WTC11 (cell line): Measurements from ENCODE around the gene MAP7D3. TPM values are rescaled to one million over a fixed set of nuclear protein-coding genes. Genes with fewer than 3 reads are reported as not detected.

Experiments used
- ATAC-seq: fragments of 200-7000 bp; cut with Tn5 transposase; 2 replicates; pipeline ENCODE4 v1.10.0; 2021; ENCODE audit warnings: mild to moderate bottlenecking, moderate library complexity
- CTCF ChIA-PET: fragments of 300-600 bp; sonication (Branson Sonifier 250); formaldehyde crosslinking; loops from one replicate; lab custom pipeline; 2021; ENCODE audit warnings: antibody characterized with exemption; lab: Charles Lee
- POLR2A ChIA-PET: fragments of 350-600 bp; sonication (Branson Sonifier 250); formaldehyde crosslinking; loops from one replicate; lab custom pipeline; 2021; ENCODE audit warnings: antibody characterized with exemption; lab: Charles Lee
- DNase-seq: peaks from one replicate; pipeline ENCODE4 v3.0.0; 2021; ENCODE audit warnings: low spot score
- H3K27ac Mint-ChIP-seq: 2 replicates; pipeline ENCODE4 v1.8.0; 2021; ENCODE audit warnings: mixed read lengths
- H3K27me3 Mint-ChIP-seq: 2 replicates; pipeline ENCODE4 v1.8.0; 2021; ENCODE audit warnings: low read depth, mild to moderate bottlenecking, moderate library complexity, mixed read lengths
- H3K36me3 Mint-ChIP-seq: 2 replicates; pipeline ENCODE4 v1.8.0; 2021; ENCODE audit warnings: mixed read lengths
- H3K4me1 Mint-ChIP-seq: 2 replicates; pipeline ENCODE4 v1.8.0; 2022; ENCODE audit warnings: mixed read lengths
- H3K4me3 Mint-ChIP-seq: 2 replicates; pipeline ENCODE4 v1.8.0; 2021; ENCODE audit warnings: mild to moderate bottlenecking, moderate library complexity, mixed read lengths
- H3K9me3 Mint-ChIP-seq: 2 replicates; pipeline ENCODE4 v1.8.0; 2021; ENCODE audit warnings: mixed read lengths
- AR ChIP-seq: fragments of 250-450 bp; sonication (Bioruptor Pico); IDR thresholded peaks from 2 replicates; pipeline ENCODE4 v1.9.0; 2021; ENCODE audit warnings: mild to moderate bottlenecking
- ATF3 ChIP-seq: sonication (generic); formaldehyde crosslinking; conservative IDR thresholded peaks from 2 replicates; pipeline ENCODE4 v1.8.1; 2022; ENCODE audit warnings: mild to moderate bottlenecking, missing genetic modification reagents
- CREB1 ChIP-seq: sonication (generic); formaldehyde crosslinking; IDR thresholded peaks from 2 replicates; pipeline ENCODE4 v1.8.0; 2023; ENCODE audit warnings: mild to moderate bottlenecking, missing genetic modification reagents
- CREM ChIP-seq: sonication (generic); formaldehyde crosslinking; IDR thresholded peaks from 2 replicates; pipeline ENCODE4 v1.8.1; 2022; ENCODE audit warnings: mild to moderate bottlenecking, missing genetic modification reagents, moderate library complexity
- FOXJ3 ChIP-seq: sonication (generic); formaldehyde crosslinking; IDR thresholded peaks from 2 replicates; pipeline ENCODE4 v1.9.0; 2021; ENCODE audit warnings: missing genetic modification reagents, mild to moderate bottlenecking, borderline replicate concordance
- FOXK1 ChIP-seq: sonication (generic); formaldehyde crosslinking; IDR thresholded peaks from 2 replicates; pipeline ENCODE4 v1.8.0; 2022; ENCODE audit warnings: mild to moderate bottlenecking, moderate library complexity, missing genetic modification reagents
- HMGXB4 ChIP-seq: sonication (generic); formaldehyde crosslinking; IDR thresholded peaks from 2 replicates; pipeline ENCODE4 v1.8.1; 2023; ENCODE audit warnings: mild to moderate bottlenecking, moderate library complexity, missing genetic modification reagents
- MLX ChIP-seq: sonication (generic); formaldehyde crosslinking; IDR thresholded peaks from 2 replicates; pipeline ENCODE4 v1.8.1; 2023; ENCODE audit warnings: mild to moderate bottlenecking, missing genetic modification reagents, moderate library complexity
- MXD4 ChIP-seq: fragments of 250-450 bp; sonication (Bioruptor Pico); IDR thresholded peaks from 2 replicates; pipeline ENCODE4 v1.8.0; 2021; ENCODE audit warnings: mild to moderate bottlenecking, moderate library complexity, borderline replicate concordance
- NR2C2 ChIP-seq: sonication (generic); formaldehyde crosslinking; IDR thresholded peaks from 2 replicates; pipeline ENCODE4 v1.8.0; 2022; ENCODE audit warnings: mild to moderate bottlenecking, missing genetic modification reagents
- NR3C1 ChIP-seq: sonication (generic); formaldehyde crosslinking; conservative IDR thresholded peaks from 2 replicates; pipeline ENCODE4 v1.8.1; 2023; ENCODE audit warnings: low read depth, mild to moderate bottlenecking, missing genetic modification reagents
- PRRX2 ChIP-seq: fragments of 250-450 bp; sonication (Bioruptor Pico); IDR thresholded peaks from 2 replicates; pipeline ENCODE4 v1.8.0; 2021; ENCODE audit warnings: mild to moderate bottlenecking
- SMAD3 ChIP-seq: sonication (generic); formaldehyde crosslinking; IDR thresholded peaks from 2 replicates; pipeline ENCODE4 v1.8.0; 2022; ENCODE audit warnings: missing genetic modification reagents, mild to moderate bottlenecking, borderline replicate concordance
- TEAD4 ChIP-seq: sonication (generic); formaldehyde crosslinking; IDR thresholded peaks from 2 replicates; pipeline ENCODE4 v1.8.0; 2022; ENCODE audit warnings: mild to moderate bottlenecking, missing genetic modification reagents
- ZNF138 ChIP-seq: sonication (generic); formaldehyde crosslinking; conservative IDR thresholded peaks from 2 replicates; pipeline ENCODE4 v1.8.1; 2022; ENCODE audit warnings: mild to moderate bottlenecking, moderate library complexity, missing genetic modification reagents
- ZNF396 ChIP-seq: fragments of 250-450 bp; sonication (Bioruptor Pico); IDR thresholded peaks from 2 replicates; pipeline ENCODE4 v1.8.0; 2021; ENCODE audit warnings: mild to moderate bottlenecking, moderate library complexity, borderline replicate concordance
- ZNF425 ChIP-seq: fragments of 250-450 bp; sonication (Bioruptor Pico); conservative IDR thresholded peaks from 2 replicates; pipeline ENCODE4 v1.9.0; 2021; ENCODE audit warnings: mild to moderate bottlenecking
- total RNA-seq: library from RNA; stranded (reverse); gene quantifications from 3 replicates; pipeline ENCODE4 v1.2.3, GENCODE V29; 2021

Gene MAP7D3
- total RNA-seq, 1 experiment from 2014 or later = 12.3 TPM

- no peak for TF ChIP-seq FOXK1 (CRISPR knock-in tag)
Measured at GRCh38 chrX:136165406-136165805, 85.8 kb downstream of the MAP7D3 start (continued).

- H3K36me3 Mint-ChIP-seq = no peaks in the 10 kb centered on the region
- 0 out of 2 replicates have a peak overlapping the region, but pooled peaks have one; percentile 28 for H3K27ac Mint-ChIP-seq
- H3K27me3 Mint-ChIP-seq = no peaks in the 10 kb centered on the region
- no peak overlapping the region for H3K4me3 Mint-ChIP-seq
- POLR2A ChIA-PET = no interaction called here
- H3K4me1 Mint-ChIP-seq = peaks cover 40% of the 10 kb centered on the region
- ATAC-seq = no peak
- no peaks in the 10 kb centered on the region for H3K9me3 Mint-ChIP-seq
- DNase-seq = no peak
- TF ChIP-seq ZNF425 (no peak), HMGXB4 (CRISPR knock-in tag) (no peak), PRRX2 (no peak), ZNF138 (CRISPR knock-in tag) (no peak), ATF3 (CRISPR knock-in tag) (no peak), FOXJ3 (no peak), ZNF396 (CRISPR knock-in tag) (no peak), NR2C2 (CRISPR knock-in tag) (no peak), TEAD4 (no peak), SMAD3 (no peak), MLX (CRISPR knock-in tag) (no peak), CREB1 (CRISPR knock-in tag) (no peak), NR3C1 (CRISPR knock-in tag) (no peak), CREM (CRISPR knock-in tag) (no peak), MXD4 (CRISPR knock-in tag) (no peak), AR (CRISPR knock-in tag) (no peak)
- TF ChIP-seq, all 79 proteins: peak for 0
- CTCF ChIA-PET = interaction anchor here (0.9 to 4.0 kb wide), 10 partner anchors 7 to 135 kb away, joined by 3 to 52 read pairs (median 6); no protein-coding TSS in a partner anchor
Measured at GRCh38 chrX:136163689-136164088, 87.5 kb downstream of the MAP7D3 start.

Other genes starting within 250 kb of the MAP7D3 start
- gene FHL1, start 103.9 kb downstream of the MAP7D3 start, total RNA-seq = 42.2 to 44.4 TPM (median 43.5 TPM) in 3 replicates
- not detected in 3 replicates for gene ADGRG4, start 49.6 kb upstream of the MAP7D3 start, total RNA-seq
- not detected in 3 replicates for gene BRS3, start 236.5 kb upstream of the MAP7D3 start, total RNA-seq
- 43.5 to 44.6 TPM (median 44.5 TPM) in 3 replicates for gene HTATSF1, start 246.2 kb upstream of the MAP7D3 start, total RNA-seq